Measurements from ENCODE around the gene CALML4.

DNA sequence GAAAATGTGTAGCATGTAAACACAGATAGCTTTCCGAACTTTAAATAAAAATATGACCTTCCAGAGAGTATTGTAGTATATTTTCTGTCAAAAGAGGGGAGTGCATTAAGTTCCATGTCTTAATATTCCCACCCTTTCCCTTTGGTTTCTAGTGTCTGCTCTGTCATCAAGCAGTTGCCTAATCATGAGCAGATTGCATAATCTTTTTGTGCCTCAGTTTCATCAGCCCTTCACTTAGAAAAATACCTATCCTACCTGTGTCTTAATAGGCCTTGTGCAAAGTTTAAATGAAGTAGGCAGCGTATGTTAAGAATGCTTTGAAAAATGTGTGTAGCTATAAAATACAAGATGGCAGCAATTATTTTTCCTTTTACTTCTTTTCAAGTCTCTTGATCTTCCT lies 52.8 kb downstream of the CALML4 start:
- TF ChIP-seq POLR2A (IDR thresholded peaks at IDR 0.05) = no peak
- TF ChIP-seq, protein P1, sequence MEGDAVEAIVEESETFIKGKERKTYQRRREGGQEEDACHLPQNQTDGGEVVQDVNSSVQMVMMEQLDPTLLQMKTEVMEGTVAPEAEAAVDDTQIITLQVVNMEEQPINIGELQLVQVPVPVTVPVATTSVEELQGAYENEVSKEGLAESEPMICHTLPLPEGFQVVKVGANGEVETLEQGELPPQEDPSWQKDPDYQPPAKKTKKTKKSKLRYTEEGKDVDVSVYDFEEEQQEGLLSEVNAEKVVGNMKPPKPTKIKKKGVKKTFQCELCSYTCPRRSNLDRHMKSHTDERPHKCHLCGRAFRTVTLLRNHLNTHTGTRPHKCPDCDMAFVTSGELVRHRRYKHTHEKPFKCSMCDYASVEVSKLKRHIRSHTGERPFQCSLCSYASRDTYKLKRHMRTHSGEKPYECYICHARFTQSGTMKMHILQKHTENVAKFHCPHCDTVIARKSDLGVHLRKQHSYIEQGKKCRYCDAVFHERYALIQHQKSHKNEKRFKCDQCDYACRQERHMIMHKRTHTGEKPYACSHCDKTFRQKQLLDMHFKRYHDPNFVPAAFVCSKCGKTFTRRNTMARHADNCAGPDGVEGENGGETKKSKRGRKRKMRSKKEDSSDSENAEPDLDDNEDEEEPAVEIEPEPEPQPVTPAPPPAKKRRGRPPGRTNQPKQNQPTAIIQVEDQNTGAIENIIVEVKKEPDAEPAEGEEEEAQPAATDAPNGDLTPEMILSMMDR (IDR thresholded peaks at IDR 0.05) = no peak
